ENCODE data around the gene AGBL1. TPM values are rescaled to one million over a fixed set of nuclear protein-coding genes. Genes with fewer than 3 reads are reported as not detected.

Gene AGBL1
- polyA plus RNA-seq, 1 donor (not counting 4 experiments of a cell fraction or from before 2014, with no cell fraction given): not detected

GRCh38 chr15:86247249-86247955 lies 167.7 kb downstream of the AGBL1 start:
- no peak overlapping the region for H3K27ac ChIP-seq (ENCODE audit: control insufficient read depth, insufficient read depth, low read length)
- FAIRE-seq: no peak
- H3K4me3 ChIP-seq (ENCODE audit: control insufficient read depth in 2 of 3, extremely low read depth in 1 of 3, insufficient read depth in 2 of 3, low read depth in 1 of 3, low read length in 3 of 3): no peak overlapping the region
- no peak overlapping the region for H2AFZ ChIP-seq (ENCODE audit: control insufficient read depth, low read length)
- DNase-seq (ENCODE audit: low read depth, low spot score): no peak
- H3K27me3 ChIP-seq (ENCODE audit: control insufficient read depth, extremely low read depth, insufficient read depth, low read length): no peaks in the 10 kb centered on the region
- H3K4me1 ChIP-seq (ENCODE audit: control insufficient read depth, extremely low read depth, insufficient read depth, low read length): no peaks in the 10 kb centered on the region
- H3K9me3 ChIP-seq (ENCODE audit: control insufficient read depth, low read depth, low read length): no peaks in the 10 kb centered on the region
- no peaks in the 10 kb centered on the region for H3K79me2 ChIP-seq (ENCODE audit: control insufficient read depth, insufficient read depth, low read length)
- no peaks in the 10 kb centered on the region for H3K9me1 ChIP-seq (ENCODE audit: control insufficient read depth, extremely low read depth, insufficient read depth, low read length)
- no peaks in the 10 kb centered on the region for H4K20me1 ChIP-seq (ENCODE audit: control insufficient read depth, extremely low read depth, insufficient read depth, low read length)
- no peaks in the 10 kb centered on the region for H3K36me3 ChIP-seq (ENCODE audit: control insufficient read depth in 2 of 2, extremely low read depth in 1 of 2, insufficient read depth in 2 of 2, low read length in 2 of 2)
- no peak overlapping the region for H3K9ac ChIP-seq (ENCODE audit: control insufficient read depth, extremely low read depth, insufficient read depth, low read length)
- H3K4me2 ChIP-seq (ENCODE audit: control insufficient read depth, extremely low read depth, insufficient read depth, low read depth, low read length): no peak overlapping the region
- dilution Hi-C loops (cut with MboI; ENCODE audit: extremely low pct_ligation_motif_present, low sequenced_read_pairs): no loop called here
- TF ChIP-seq EZH2 (IDR thresholded peaks at IDR 0.05; ENCODE audit: low read length): no peak
- TF ChIP-seq, protein P1, sequence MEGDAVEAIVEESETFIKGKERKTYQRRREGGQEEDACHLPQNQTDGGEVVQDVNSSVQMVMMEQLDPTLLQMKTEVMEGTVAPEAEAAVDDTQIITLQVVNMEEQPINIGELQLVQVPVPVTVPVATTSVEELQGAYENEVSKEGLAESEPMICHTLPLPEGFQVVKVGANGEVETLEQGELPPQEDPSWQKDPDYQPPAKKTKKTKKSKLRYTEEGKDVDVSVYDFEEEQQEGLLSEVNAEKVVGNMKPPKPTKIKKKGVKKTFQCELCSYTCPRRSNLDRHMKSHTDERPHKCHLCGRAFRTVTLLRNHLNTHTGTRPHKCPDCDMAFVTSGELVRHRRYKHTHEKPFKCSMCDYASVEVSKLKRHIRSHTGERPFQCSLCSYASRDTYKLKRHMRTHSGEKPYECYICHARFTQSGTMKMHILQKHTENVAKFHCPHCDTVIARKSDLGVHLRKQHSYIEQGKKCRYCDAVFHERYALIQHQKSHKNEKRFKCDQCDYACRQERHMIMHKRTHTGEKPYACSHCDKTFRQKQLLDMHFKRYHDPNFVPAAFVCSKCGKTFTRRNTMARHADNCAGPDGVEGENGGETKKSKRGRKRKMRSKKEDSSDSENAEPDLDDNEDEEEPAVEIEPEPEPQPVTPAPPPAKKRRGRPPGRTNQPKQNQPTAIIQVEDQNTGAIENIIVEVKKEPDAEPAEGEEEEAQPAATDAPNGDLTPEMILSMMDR (optimal IDR thresholded peaks at IDR 0.05 in 1 of 3, IDR thresholded peaks at IDR 0.05 in 1 of 3, conservative IDR thresholded peaks at IDR 0.05 in 1 of 3; ENCODE audit: extremely low read depth in 1 of 3, insufficient read depth in 2 of 3, low read length in 3 of 3): no peak

DNA sequence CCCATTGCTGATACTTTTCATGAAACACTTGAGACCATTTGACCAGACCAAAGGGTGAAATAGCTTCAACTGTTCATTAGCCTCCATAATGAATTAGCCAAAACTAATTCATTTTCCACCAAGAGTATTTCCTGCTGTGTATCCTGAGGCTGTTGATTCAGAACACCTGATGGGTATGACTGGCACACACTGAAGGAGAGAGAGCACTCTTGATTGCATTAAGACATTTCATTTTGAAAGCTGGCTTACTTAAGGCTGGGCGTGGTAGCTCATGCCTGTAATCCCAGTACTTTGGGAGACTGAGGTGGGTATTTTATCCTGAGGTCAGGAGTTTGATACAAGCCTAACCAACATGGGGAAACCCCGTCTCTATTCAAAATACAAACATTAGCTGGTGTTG lies 175.6 kb downstream of the AGBL1 start:
- H3K4me3 ChIP-seq (ENCODE audit: control insufficient read depth in 2 of 3, extremely low read depth in 1 of 3, insufficient read depth in 2 of 3, low read depth in 1 of 3, low read length in 3 of 3): no peak overlapping the region
- H3K4me1 ChIP-seq (ENCODE audit: control insufficient read depth, extremely low read depth, insufficient read depth, low read length): no peaks in the 10 kb centered on the region
- H3K27me3 ChIP-seq (ENCODE audit: control insufficient read depth, extremely low read depth, insufficient read depth, low read length): no peaks in the 10 kb centered on the region
- H3K27ac ChIP-seq (ENCODE audit: control insufficient read depth, insufficient read depth, low read length): no peak overlapping the region
- no peak for FAIRE-seq
- no peak overlapping the region for H3K9ac ChIP-seq (ENCODE audit: control insufficient read depth, extremely low read depth, insufficient read depth, low read length)
- no peak for DNase-seq (ENCODE audit: low read depth, low spot score)
- TF ChIP-seq EZH2 (IDR thresholded peaks at IDR 0.05; ENCODE audit: low read length): no peak
- TF ChIP-seq, protein P1 (optimal IDR thresholded peaks at IDR 0.05 in 1 of 3, IDR thresholded peaks at IDR 0.05 in 1 of 3, conservative IDR thresholded peaks at IDR 0.05 in 1 of 3; ENCODE audit: extremely low read depth in 1 of 3, insufficient read depth in 2 of 3, low read length in 3 of 3): no peak
- no peaks in the 10 kb centered on the region for H3K9me1 ChIP-seq (ENCODE audit: control insufficient read depth, extremely low read depth, insufficient read depth, low read length)
- no peaks in the 10 kb centered on the region for H3K36me3 ChIP-seq (ENCODE audit: control insufficient read depth in 2 of 2, extremely low read depth in 1 of 2, insufficient read depth in 2 of 2, low read length in 2 of 2)
- H3K79me2 ChIP-seq (ENCODE audit: control insufficient read depth, insufficient read depth, low read length): no peaks in the 10 kb centered on the region
- no peaks in the 10 kb centered on the region for H4K20me1 ChIP-seq (ENCODE audit: control insufficient read depth, extremely low read depth, insufficient read depth, low read length)
- dilution Hi-C loops (cut with MboI; ENCODE audit: extremely low pct_ligation_motif_present, low sequenced_read_pairs): no loop called here
- no peaks in the 10 kb centered on the region for H3K9me3 ChIP-seq (ENCODE audit: control insufficient read depth, low read depth, low read length)
- no peak overlapping the region for H3K4me2 ChIP-seq (ENCODE audit: control insufficient read depth, extremely low read depth, insufficient read depth, low read depth, low read length)
- H2AFZ ChIP-seq (ENCODE audit: control insufficient read depth, low read length): no peak overlapping the region
